NCI-H1092 (cell line): ENCODE data around the gene RUVBL2.
"Not testable (repeated sequence)": the region's sequence is repeated elsewhere in the genome, so short reads cannot be mapped to it uniquely, and the experiment has no call there.

Source experiments
- DNase-seq: peaks from one replicate; lab custom pipeline; 2025; lab: John Stamatoyannopoulos, UW

Gene RUVBL2

DNA sequence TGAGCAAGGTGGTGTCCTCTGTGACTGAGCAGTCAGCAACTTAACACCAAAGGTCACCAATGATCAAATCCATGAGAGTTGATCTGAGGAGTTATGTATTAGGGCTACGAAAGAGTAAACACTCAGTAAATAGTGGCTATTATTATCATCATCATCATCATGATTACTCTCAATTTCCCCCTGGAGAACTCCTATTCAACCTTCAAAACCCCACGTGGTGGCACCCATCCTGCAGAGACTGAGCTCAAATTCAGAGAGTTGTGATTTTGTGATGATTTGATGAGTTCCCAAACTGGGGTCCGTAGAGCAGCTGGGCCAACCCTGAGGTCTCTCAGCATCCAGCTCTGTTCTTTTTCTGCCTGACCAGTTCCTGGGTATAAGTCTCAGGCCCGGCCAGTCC, 56.1 kb downstream of the RUVBL2 start:
- not testable (repeated sequence) for DNase-seq

DNA sequence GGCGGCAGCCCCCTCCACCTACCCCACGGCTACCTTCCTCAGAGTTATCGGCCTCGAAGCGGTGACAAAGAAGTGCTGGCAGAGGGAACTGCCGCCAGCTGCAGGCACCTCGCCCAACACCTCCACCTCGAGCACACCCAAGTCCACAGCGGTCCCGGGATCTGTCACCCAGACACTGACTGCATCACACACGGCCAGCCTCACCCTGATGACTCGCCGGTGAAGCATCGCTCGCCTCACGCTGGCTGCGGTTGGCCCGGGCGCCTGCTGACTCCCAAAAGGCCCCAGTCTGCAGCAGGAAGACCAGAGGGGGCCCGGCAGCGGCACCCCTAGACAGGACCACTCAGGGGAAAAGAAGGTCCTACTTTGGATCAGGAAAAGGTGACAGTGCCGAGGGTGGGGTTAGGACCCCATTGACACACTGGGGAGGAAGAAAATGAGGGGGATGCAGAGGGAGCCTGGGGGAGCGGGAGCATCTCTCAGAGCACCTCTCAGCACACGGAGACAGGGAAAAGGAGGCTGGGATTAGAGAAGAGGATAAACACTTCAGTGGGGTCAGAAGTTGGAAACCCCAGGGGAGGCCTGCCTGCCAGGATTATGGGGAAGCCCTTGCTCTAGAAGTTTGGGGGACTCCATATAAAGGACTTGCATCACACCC, 56.8 kb downstream of the RUVBL2 start:
- not testable (repeated sequence) for DNase-seq

DNA sequence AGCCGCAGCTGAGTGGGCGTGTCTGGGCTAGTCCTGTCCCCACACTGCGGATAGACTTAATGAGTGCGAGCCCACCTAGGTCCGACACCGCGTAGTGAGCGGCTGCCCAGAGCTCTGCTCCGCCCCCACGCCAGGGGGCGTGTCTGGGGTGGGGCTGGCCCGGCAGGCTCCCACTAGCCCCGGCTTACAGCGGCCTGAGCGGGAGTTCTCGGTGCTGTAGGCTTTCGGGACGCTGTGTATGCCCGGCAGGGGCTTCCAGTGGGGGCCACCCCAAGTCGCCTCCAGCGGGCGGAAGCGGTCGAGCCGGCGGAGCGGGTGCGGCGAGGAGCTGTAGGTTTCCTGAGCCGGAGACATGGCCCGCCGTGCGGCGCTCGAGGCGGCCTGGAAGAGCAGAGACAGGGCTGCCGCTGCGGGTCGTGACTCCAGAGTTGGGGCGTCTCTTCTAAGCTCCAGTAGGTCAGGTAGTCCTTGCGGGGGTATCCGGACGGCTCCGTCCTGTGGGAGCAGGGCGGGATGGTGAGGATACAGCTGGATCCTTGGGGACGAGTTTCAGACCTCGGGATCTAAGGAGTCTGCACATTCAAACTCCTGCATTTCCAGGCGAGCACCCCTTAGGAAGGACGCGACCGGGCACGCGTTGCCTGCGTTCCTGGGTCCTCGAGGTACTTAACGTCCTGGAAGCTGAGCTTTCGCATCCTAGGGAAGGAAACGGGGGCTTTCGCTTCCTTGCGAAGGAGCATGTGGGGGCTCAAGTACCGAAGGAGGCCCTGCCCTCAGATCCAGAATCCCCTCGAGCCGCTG, 62.6 kb downstream of the RUVBL2 start:
- DNase-seq, result no peak

DNA sequence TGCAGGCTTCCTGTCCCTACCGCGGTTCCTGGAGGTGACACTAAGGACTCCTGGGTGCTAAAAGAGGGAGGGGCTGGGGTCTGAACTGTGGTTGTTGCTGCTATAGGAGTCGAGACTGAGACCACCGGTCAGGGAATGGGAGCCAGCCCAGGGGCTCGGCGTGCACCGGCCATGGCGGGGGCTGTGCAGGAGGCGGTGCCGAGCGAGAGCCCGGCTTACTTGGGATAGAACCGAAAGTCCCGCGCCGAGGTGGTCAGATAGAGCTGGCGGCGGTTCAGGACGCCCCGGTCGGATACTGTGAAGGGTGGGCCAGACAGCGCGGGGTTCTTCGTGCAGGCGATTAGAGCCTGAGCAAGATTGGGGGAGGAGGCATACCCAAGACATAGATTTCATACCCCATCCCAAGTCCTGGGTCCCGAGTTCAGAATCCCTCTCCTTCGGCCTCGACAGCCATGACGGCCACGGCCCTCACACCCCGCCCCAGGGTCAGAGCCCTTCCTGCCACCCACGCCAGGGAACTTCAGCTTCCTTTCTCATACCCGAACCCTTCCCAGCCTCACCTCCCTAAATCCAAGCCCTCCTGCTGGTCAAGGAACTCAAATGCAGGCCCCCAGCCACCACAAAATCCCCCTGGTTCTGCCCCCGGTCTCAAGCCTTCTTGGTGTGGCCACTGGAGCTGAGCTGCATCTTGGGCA, 63.4 kb downstream of the RUVBL2 start:
- not testable (repeated sequence) for DNase-seq

DNA sequence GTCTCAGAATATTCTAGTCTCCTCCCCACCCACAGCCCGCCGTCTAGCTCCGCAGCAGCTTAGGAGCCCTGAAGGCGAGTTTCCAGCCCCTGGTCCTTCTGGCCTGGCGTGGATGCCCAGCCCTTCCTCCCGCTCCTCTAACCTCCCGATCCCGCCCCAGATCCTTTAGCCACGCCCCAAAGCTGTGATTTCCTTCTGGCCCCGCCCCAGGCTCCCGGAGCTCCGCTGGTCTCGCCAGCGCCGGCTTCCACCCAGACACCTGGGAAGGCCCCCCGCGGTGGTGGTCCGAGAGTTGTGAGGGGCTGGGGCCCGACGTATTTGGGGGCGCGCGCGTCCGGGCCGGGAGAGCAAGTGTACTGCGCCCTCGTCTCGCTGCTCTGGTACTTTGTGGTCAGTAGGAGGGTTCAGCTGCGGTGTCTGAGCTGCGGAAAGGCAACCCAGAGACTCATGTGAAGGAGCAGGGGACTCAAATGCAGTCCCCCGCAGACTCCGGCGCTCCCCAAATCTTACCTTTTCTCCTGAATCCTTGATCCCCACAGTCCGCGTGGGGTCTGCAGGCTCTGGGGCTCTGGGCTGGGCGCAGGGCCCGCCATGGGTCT, 64.0 kb downstream of the RUVBL2 start, which contains the start of gene CGB7:
Gene CGB7, minus strand, starts transcription at position 114 of the 599 bp plus-strand sequence. CDS start 2,374 bp downstream, outside the sequence.
- no peak for DNase-seq

DNA sequence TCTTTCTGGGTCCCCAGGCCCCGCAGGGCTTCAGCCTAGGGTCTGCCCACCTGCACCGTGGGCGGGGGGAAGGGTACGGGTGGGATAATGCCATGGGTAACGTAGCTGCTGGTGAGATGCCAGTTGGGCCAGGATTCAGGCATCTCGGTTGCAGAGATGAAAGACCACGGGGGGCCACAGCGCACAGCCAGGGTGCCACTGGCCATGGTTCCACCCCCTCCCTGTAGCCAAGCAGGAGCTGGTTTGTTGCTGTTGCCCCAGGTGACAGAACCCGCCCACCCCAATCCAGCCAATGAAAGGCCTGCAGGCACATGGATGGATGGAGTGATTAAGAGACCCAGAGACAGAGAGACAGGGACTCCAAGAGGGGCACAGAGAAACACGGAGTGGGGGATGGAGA, 64.9 kb downstream of the RUVBL2 start:
- DNase-seq, result no peak

DNA sequence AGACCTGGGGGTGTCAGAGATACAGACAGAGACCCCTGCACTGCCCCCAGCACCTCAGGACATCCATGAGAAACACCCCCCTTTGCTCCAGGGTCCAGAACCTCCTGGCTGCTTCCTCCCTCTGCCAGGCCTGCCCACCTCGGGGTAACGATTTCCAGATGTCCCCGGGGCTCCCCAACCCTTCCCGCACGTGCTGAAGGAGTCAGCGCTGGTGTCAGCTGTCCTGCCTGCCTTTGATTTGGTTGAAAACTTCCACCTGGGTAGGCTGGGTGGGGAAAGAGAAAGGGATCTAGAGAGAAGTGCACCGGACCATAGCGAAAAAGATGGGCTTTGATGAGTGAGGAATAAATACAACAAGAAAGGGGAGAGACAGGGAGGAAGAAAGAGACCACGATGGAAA, 65.4 kb downstream of the RUVBL2 start:
- no peak for DNase-seq

DNA sequence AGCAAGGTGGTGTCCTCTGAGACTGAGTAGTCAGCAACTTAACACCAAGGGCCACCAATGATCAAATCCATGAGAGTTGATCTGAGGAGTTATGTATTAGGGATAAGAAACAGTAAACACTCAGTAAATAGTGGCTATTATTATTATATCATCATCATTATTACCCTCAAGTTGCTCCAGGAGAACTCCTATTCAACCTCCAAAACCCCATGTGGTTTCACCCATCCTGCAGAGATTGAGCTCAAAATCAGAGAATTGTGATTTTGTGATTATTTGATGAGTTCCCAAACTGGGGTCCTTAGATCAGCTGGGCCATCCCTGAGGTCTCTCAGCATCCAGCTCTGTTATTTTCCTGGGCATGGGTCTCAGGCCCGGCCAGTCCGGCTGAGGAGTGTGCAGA, 67.3 kb downstream of the RUVBL2 start:
- no peak for DNase-seq

DNA sequence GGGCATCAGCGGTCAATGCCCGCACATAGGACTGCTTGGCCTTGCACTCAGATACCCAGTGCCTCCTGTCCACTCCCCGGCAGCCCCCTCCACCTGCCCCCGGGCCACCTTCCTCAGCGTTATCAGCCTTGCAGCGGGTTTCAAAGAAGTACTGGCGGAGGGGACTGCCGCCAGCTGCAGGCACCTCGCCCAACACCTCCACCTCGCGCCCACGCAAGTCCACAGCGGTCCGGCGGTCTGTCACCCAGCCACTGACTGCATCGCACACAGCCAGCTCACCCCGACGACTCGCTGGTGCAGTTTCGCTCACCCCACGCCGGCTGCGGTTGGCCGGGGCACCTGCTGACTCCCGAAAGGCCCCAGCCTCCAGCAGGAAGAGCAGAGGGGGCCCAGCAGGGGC, 67.8 kb downstream of the RUVBL2 start:
- no peak for DNase-seq

DNA sequence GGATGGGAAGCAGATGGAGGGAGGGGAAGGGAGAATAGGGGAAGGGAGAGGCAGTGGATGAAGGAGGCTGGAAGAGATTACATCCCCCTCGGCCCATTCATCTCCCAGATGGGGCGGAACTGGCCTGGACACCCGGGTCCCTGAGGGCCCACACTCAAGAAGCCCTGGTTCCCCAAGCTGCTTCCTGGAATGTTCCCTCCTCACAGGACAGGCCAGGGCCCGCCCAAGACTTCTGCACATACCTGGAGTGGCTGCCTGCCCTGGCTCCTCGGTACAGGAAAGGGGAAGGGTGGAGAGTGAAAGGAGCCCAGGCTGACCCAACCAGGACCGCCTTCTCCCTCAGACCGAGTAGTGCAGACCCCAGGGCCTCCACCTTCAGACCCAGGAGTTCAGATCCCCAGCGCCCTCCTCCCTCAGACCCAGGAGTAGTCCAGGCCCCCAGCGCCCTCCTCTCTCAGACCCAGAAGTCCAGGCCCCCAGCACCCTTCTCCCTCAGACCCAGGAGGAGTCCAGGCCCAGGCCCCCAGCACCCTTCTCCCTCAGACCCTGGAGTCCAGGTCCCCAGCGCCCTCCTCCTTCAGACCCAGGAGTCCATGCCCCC, 70.4 kb downstream of the RUVBL2 start:
- DNase-seq, result no peak

DNA sequence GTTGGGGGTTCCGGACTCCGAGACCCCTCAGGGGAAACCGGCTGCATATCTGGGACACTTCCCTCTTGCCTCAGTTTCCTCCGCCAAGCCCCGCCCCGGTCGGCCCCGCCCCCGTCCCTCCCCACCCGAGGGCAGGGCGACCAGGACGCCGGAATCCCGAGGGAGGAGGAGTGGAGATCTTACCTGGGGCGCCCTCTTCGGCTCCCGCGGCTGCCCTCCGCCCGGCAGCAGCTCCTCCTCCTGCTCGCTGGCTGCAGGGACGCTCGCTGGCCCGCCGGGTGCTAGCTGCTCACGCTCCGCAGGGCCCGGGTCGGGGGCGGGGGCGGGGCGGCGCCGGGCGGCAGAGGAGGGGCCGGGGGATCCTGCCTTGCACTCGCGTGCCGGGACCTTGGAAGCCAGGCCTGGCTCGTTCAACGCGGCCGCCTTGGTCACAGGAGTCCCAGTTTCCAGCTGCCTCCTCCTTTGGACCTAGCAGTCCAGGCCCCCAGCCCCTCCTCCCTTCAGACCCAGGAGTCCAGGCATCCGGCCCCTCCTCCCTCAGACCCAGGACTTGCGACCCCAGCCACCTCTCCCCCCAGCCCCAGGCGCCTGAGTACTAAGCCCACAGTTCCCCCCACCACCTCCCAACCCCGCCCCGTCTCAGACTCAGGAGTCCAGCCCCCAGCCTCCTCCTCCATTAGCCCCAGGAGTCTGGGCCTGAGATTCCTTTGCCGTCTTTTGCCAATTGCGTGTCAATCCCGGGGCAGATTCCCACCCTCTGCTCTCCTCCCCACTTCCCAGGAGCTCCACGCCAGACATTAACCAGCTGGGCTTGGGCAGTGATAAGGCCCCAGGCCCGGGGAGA, 71.3 kb downstream of the RUVBL2 start, which contains the start of gene NTF4:
Gene NTF4, minus strand, starts transcription at position 51 of the 844 bp plus-strand sequence. CDS start 2,821 bp downstream, outside the sequence.
- no peak for DNase-seq
